IgD-negative memory B cell (primary cell): ENCODE results near the gene PITPNC1. TPM values are rescaled to one million over a fixed set of nuclear protein-coding genes. Genes with fewer than 3 reads are reported as not detected.
A peak's percentile ranks its signal among the peaks of the same experiment; 100 is the strongest.
"Not testable (repeated sequence)": the region's sequence is repeated elsewhere in the genome, so short reads cannot be mapped to it uniquely, and the experiment has no call there.

Experiments
- H3K27ac Mint-ChIP-seq, 3 donors: one replicate each; pipeline ENCODE4 v1.8.0; 2020 to 2022; ENCODE audit warnings: mild to moderate bottlenecking in 3 of 3, mixed read lengths in 3 of 3, moderate library complexity in 1 of 3
- H3K27me3 Mint-ChIP-seq: one replicate; pipeline ENCODE4 v1.8.0; 2021; ENCODE audit warnings: mixed read lengths
- H3K36me3 Mint-ChIP-seq: one replicate; pipeline ENCODE4 v1.8.0; 2020; ENCODE audit warnings: mild to moderate bottlenecking, mixed read lengths
- H3K4me1 Mint-ChIP-seq, 3 donors: one replicate each; pipeline ENCODE4 v1.8.0; 2020 to 2022; ENCODE audit warnings: mixed read lengths in 3 of 3, mild to moderate bottlenecking in 1 of 3
- H3K4me3 Mint-ChIP-seq, 4 donors: one replicate each; pipeline ENCODE4 v1.8.0; 2020 to 2022; ENCODE audit warnings: mild to moderate bottlenecking in 4 of 4, mixed read lengths in 4 of 4, moderate library complexity in 3 of 4
- H3K9me3 Mint-ChIP-seq, 3 donors: one replicate each; pipeline ENCODE4 v1.8.0; 2020 to 2021; ENCODE audit warnings: mixed read lengths in 3 of 3, mild to moderate bottlenecking in 1 of 3
- polyA plus RNA-seq: library from polyadenylated mRNA; unstranded; fragments of 300-500 nt; fragmentation: Illumina TruSeq; gene quantifications from one replicate; pipeline ENCODE4 v1.2.3, GENCODE V29; 2021

PITPNC1 gene
- polyA plus RNA-seq, 1 donor from 2014 or later: 26.0 TPM

- not testable (repeated sequence) for H3K4me1 Mint-ChIP-seq, H3K9me3 Mint-ChIP-seq, H3K4me3 Mint-ChIP-seq, H3K27me3 Mint-ChIP-seq, H3K36me3 Mint-ChIP-seq
- peak overlapping the region in 1 of 3 donors; percentile 60 for H3K27ac Mint-ChIP-seq
Measured at GRCh38 chr17:67495534-67495933, 118.5 kb downstream of the PITPNC1 start.

- Mint-ChIP-seq H3K27me3 (no peaks in the 10 kb centered on the region), H3K27ac (no peak overlapping the region), H3K4me3 (no peak overlapping the region), H3K9me3 (no peaks in the 10 kb centered on the region), H3K4me1 (peaks cover 0 to 5% (median 3%) of the 10 kb centered on the region in 3 donors), H3K36me3 (no peaks in the 10 kb centered on the region)
Measured at GRCh38 chr17:67496286-67496685, 119.2 kb downstream of the PITPNC1 start.

GRCh38 chr17:67499685-67500084 is 122.6 kb downstream of the PITPNC1 start:
- H3K27me3 Mint-ChIP-seq: no peaks in the 10 kb centered on the region
- H3K4me3 Mint-ChIP-seq: no peak overlapping the region
- H3K36me3 Mint-ChIP-seq: no peaks in the 10 kb centered on the region
- H3K27ac Mint-ChIP-seq: no peak overlapping the region
- peaks cover 3 to 4% (median 3%) of the 10 kb centered on the region in 3 donors for H3K4me1 Mint-ChIP-seq
- no peaks in the 10 kb centered on the region for H3K9me3 Mint-ChIP-seq

GRCh38 chr17:67500261-67500660 is 123.2 kb downstream of the PITPNC1 start:
- no peaks in the 10 kb centered on the region for H3K27me3 Mint-ChIP-seq
- no peak overlapping the region for H3K4me3 Mint-ChIP-seq
- no peak overlapping the region for H3K27ac Mint-ChIP-seq
- H3K4me1 Mint-ChIP-seq: peaks cover 3 to 4% (median 3%) of the 10 kb centered on the region in 3 donors
- H3K36me3 Mint-ChIP-seq: no peaks in the 10 kb centered on the region
- H3K9me3 Mint-ChIP-seq: no peaks in the 10 kb centered on the region

- H3K9me3 Mint-ChIP-seq: no peaks in the 10 kb centered on the region
- no peaks in the 10 kb centered on the region for H3K27me3 Mint-ChIP-seq
- peaks cover 3 to 4% (median 3%) of the 10 kb centered on the region in 3 donors for H3K4me1 Mint-ChIP-seq
- H3K36me3 Mint-ChIP-seq: no peaks in the 10 kb centered on the region
- H3K27ac Mint-ChIP-seq: no peak overlapping the region
- H3K4me3 Mint-ChIP-seq: no peak overlapping the region
Measured at GRCh38 chr17:67500677-67501300, 123.7 kb downstream of the PITPNC1 start.

GRCh38 chr17:67502151-67502550 is 125.1 kb downstream of the PITPNC1 start:
- Mint-ChIP-seq H3K27ac (no peak overlapping the region), H3K4me3 (no peak overlapping the region), H3K4me1 (peaks cover 3 to 4% (median 4%) of the 10 kb centered on the region in 3 donors)

GRCh38 chr17:67503184-67503583 is 126.1 kb downstream of the PITPNC1 start:
- peaks cover 4 to 6% (median 4%) of the 10 kb centered on the region in 3 donors for H3K9me3 Mint-ChIP-seq
- H3K27me3 Mint-ChIP-seq: no peaks in the 10 kb centered on the region
- H3K4me1 Mint-ChIP-seq: peaks cover 3 to 8% (median 4%) of the 10 kb centered on the region in 3 donors
- peaks cover 2% of the 10 kb centered on the region for H3K36me3 Mint-ChIP-seq
- no peak overlapping the region for H3K27ac Mint-ChIP-seq
- H3K4me3 Mint-ChIP-seq: peak overlapping the region in 1 of 4 donors; percentile 79

More at GRCh38 chr17:67502151-67502550, 125.1 kb downstream of the PITPNC1 start:
- H3K9me3 Mint-ChIP-seq: peaks cover 2 to 3% (median 3%) of the 10 kb centered on the region in 3 donors
- peaks cover 2% of the 10 kb centered on the region for H3K36me3 Mint-ChIP-seq
- H3K27me3 Mint-ChIP-seq: no peaks in the 10 kb centered on the region

GRCh38 chr17:67503739-67504138 is 126.7 kb downstream of the PITPNC1 start:
- peaks cover 4 to 8% (median 6%) of the 10 kb centered on the region in 3 donors for H3K9me3 Mint-ChIP-seq
- H3K27me3 Mint-ChIP-seq: no peaks in the 10 kb centered on the region
- H3K27ac Mint-ChIP-seq: no peak overlapping the region
- peaks cover 0 to 8% (median 2%) of the 10 kb centered on the region in 3 donors for H3K4me1 Mint-ChIP-seq
- H3K4me3 Mint-ChIP-seq: no peak overlapping the region
- peaks cover 2% of the 10 kb centered on the region for H3K36me3 Mint-ChIP-seq

GRCh38 chr17:67504182-67504581 is 127.1 kb downstream of the PITPNC1 start:
- Mint-ChIP-seq H3K4me1 (peaks cover 0 to 8% (median 2%) of the 10 kb centered on the region in 3 donors), H3K9me3 (peaks cover 4 to 8% (median 6%) of the 10 kb centered on the region in 3 donors), H3K27me3 (no peaks in the 10 kb centered on the region), H3K4me3 (no peak overlapping the region), H3K27ac (no peak overlapping the region), H3K36me3 (peaks cover 2% of the 10 kb centered on the region)

- peak overlapping the region in 1 of 4 donors; percentile 53 for H3K4me3 Mint-ChIP-seq
- peaks cover 4 to 8% (median 6%) of the 10 kb centered on the region in 3 donors for H3K9me3 Mint-ChIP-seq
- no peak overlapping the region for H3K27ac Mint-ChIP-seq
- H3K4me1 Mint-ChIP-seq: peaks cover 0 to 12% (median 4%) of the 10 kb centered on the region in 3 donors
- H3K27me3 Mint-ChIP-seq: no peaks in the 10 kb centered on the region
- peaks cover 2% of the 10 kb centered on the region for H3K36me3 Mint-ChIP-seq
Measured at GRCh38 chr17:67506966-67507365, 129.9 kb downstream of the PITPNC1 start.

- H3K4me1 Mint-ChIP-seq: peaks cover 5 to 13% (median 7%) of the 10 kb centered on the region in 3 donors
- peaks cover 6% of the 10 kb centered on the region for H3K36me3 Mint-ChIP-seq
- no peak overlapping the region for H3K4me3 Mint-ChIP-seq
- H3K9me3 Mint-ChIP-seq: peaks cover 4 to 8% (median 6%) of the 10 kb centered on the region in 3 donors
- H3K27me3 Mint-ChIP-seq: peaks cover 2% of the 10 kb centered on the region
- no peak overlapping the region for H3K27ac Mint-ChIP-seq
Measured at GRCh38 chr17:67509390-67510287, 132.6 kb downstream of the PITPNC1 start.

GRCh38 chr17:67511012-67511411 is 133.9 kb downstream of the PITPNC1 start:
- Mint-ChIP-seq H3K9me3 (peaks cover 4 to 8% (median 6%) of the 10 kb centered on the region in 3 donors), H3K27ac (no peak overlapping the region), H3K4me1 (peaks cover 13 to 20% (median 20%) of the 10 kb centered on the region in 3 donors), H3K36me3 (peaks cover 6% of the 10 kb centered on the region), H3K27me3 (peaks cover 2% of the 10 kb centered on the region), H3K4me3 (no peak overlapping the region)

GRCh38 chr17:67511804-67512203 is 134.7 kb downstream of the PITPNC1 start:
- Mint-ChIP-seq H3K27ac (no peak overlapping the region), H3K4me1 (peaks cover 13 to 21% (median 20%) of the 10 kb centered on the region in 3 donors)

GRCh38 chr17:67514998-67515397 is 137.9 kb downstream of the PITPNC1 start:
- H3K36me3 Mint-ChIP-seq: peaks cover 9% of the 10 kb centered on the region
- peaks cover 15 to 24% (median 19%) of the 10 kb centered on the region in 3 donors for H3K4me1 Mint-ChIP-seq
- H3K4me3 Mint-ChIP-seq: peak overlapping the region in 1 of 4 donors; percentile 68
- H3K27ac Mint-ChIP-seq: peak overlapping the region in 1 of 3 donors; percentile 57
- peaks cover 0 to 8% (median 3%) of the 10 kb centered on the region in 3 donors for H3K9me3 Mint-ChIP-seq
- peaks cover 6% of the 10 kb centered on the region for H3K27me3 Mint-ChIP-seq

More at GRCh38 chr17:67511804-67512203, 134.7 kb downstream of the PITPNC1 start:
- H3K27me3 Mint-ChIP-seq: peaks cover 2% of the 10 kb centered on the region
- peaks cover 6% of the 10 kb centered on the region for H3K36me3 Mint-ChIP-seq
- peaks cover 4 to 8% (median 6%) of the 10 kb centered on the region in 3 donors for H3K9me3 Mint-ChIP-seq
- no peak overlapping the region for H3K4me3 Mint-ChIP-seq
